HUES6 (cell line): ENCODE results near the gene NTRK3.

Experiments used
- H3K27ac ChIP-seq: 2 replicates; pipeline ENCODE4 v1.7.0; 2013; ENCODE audit warnings: low read depth, mild to moderate bottlenecking, low read length, inconsistent platforms
- H3K27me3 ChIP-seq: 2 replicates; pipeline ENCODE4 v1.6.1; 2013; ENCODE audit warnings: low read length; ENCODE audit not compliant: control insufficient read depth, insufficient read depth
- H3K36me3 ChIP-seq: 2 replicates; pipeline ENCODE4 v1.6.1; 2013; ENCODE audit warnings: low read length; ENCODE audit not compliant: control insufficient read depth, insufficient read depth
- H3K4me1 ChIP-seq: 2 replicates; pipeline ENCODE4 v1.6.1; 2013; ENCODE audit warnings: low read length; ENCODE audit not compliant: control insufficient read depth, insufficient read depth
- H3K4me3 ChIP-seq: 2 replicates; pipeline ENCODE4 v1.5.1; 2013; ENCODE audit warnings: low read depth, low read length
- H3K9ac ChIP-seq: one replicate; pipeline ENCODE4 v1.6.1; 2013; ENCODE audit warnings: mild to moderate bottlenecking, low read length
- H3K9me3 ChIP-seq: 2 replicates; pipeline ENCODE4 v1.6.1; 2013; ENCODE audit warnings: low read depth, low read length; ENCODE audit not compliant: control insufficient read depth, insufficient read depth

The NTRK3 gene

GRCh38 chr15:88225461-88225860, 31.1 kb downstream of the NTRK3 start:
- Histone ChIP-seq H3K36me3 (no peaks in the 10 kb centered on the region), H3K27me3 (0 out of 2 replicates have a peak, but pooled peaks cover 4% of the 10 kb centered on the region), H3K4me3 (no peak overlapping the region), H3K27ac (no peak overlapping the region), H3K9ac (no peak overlapping the region), H3K4me1 (no peaks in the 10 kb centered on the region), H3K9me3 (peaks cover 3% of the 10 kb centered on the region; the same call in 1 of the 2 replicates)

- Histone ChIP-seq H3K4me3 (no peak overlapping the region), H3K36me3 (no peaks in the 10 kb centered on the region), H3K9me3 (no peaks in the 10 kb centered on the region), H3K9ac (no peak overlapping the region), H3K4me1 (no peaks in the 10 kb centered on the region), H3K27ac (no peak overlapping the region), H3K27me3 (0 out of 2 replicates have a peak, but pooled peaks cover 4% of the 10 kb centered on the region)
Measured at GRCh38 chr15:88223084-88223483, 33.5 kb downstream of the NTRK3 start.

GRCh38 chr15:88221836-88222235, 34.7 kb downstream of the NTRK3 start:
- Histone ChIP-seq H3K27me3 (no peaks in the 10 kb centered on the region), H3K36me3 (no peaks in the 10 kb centered on the region), H3K9me3 (no peaks in the 10 kb centered on the region), H3K27ac (no peak overlapping the region), H3K9ac (no peak overlapping the region), H3K4me1 (no peaks in the 10 kb centered on the region), H3K4me3 (no peak overlapping the region)

GRCh38 chr15:88220443-88221335, 35.9 kb downstream of the NTRK3 start:
- no peak overlapping the region for H3K4me3 ChIP-seq
- no peaks in the 10 kb centered on the region for H3K27me3 ChIP-seq
- no peak overlapping the region for H3K9ac ChIP-seq
- H3K36me3 ChIP-seq, result no peaks in the 10 kb centered on the region
- no peaks in the 10 kb centered on the region for H3K4me1 ChIP-seq
- no peak overlapping the region for H3K27ac ChIP-seq
- no peaks in the 10 kb centered on the region for H3K9me3 ChIP-seq

- Histone ChIP-seq H3K9me3 (no peaks in the 10 kb centered on the region), H3K9ac (no peak overlapping the region), H3K4me3 (no peak overlapping the region), H3K27ac (no peak overlapping the region), H3K36me3 (no peaks in the 10 kb centered on the region), H3K4me1 (no peaks in the 10 kb centered on the region), H3K27me3 (no peaks in the 10 kb centered on the region)
Measured at GRCh38 chr15:88219623-88220022, 36.9 kb downstream of the NTRK3 start.

- H3K9me3 ChIP-seq, result no peaks in the 10 kb centered on the region
- H3K36me3 ChIP-seq, result no peaks in the 10 kb centered on the region
- no peaks in the 10 kb centered on the region for H3K4me1 ChIP-seq
- H3K27ac ChIP-seq, result no peak overlapping the region
- H3K27me3 ChIP-seq, result no peaks in the 10 kb centered on the region
- H3K4me3 ChIP-seq, result no peak overlapping the region
- no peak overlapping the region for H3K9ac ChIP-seq
Measured at GRCh38 chr15:88218557-88219221, 37.9 kb downstream of the NTRK3 start.

- H3K4me3 ChIP-seq, result no peak overlapping the region
- H3K36me3 ChIP-seq, result no peaks in the 10 kb centered on the region
- no peaks in the 10 kb centered on the region for H3K4me1 ChIP-seq
- no peaks in the 10 kb centered on the region for H3K9me3 ChIP-seq
- H3K27ac ChIP-seq, result no peak overlapping the region
- H3K9ac ChIP-seq, result no peak overlapping the region
- no peaks in the 10 kb centered on the region for H3K27me3 ChIP-seq
Measured at GRCh38 chr15:88215066-88215648, 41.4 kb downstream of the NTRK3 start.

GRCh38 chr15:88209111-88209510, 47.4 kb downstream of the NTRK3 start:
- Histone ChIP-seq H3K36me3 (no peaks in the 10 kb centered on the region), H3K4me1 (peaks cover 12% of the 10 kb centered on the region), H3K27ac (no peak overlapping the region), H3K4me3 (no peak overlapping the region), H3K9ac (no peak overlapping the region), H3K9me3 (no peaks in the 10 kb centered on the region), H3K27me3 (no peaks in the 10 kb centered on the region; the same call in 1 of the 2 replicates)

GRCh38 chr15:88208396-88208795, 48.1 kb downstream of the NTRK3 start:
- no peak overlapping the region for H3K27ac ChIP-seq
- no peak overlapping the region for H3K9ac ChIP-seq
- no peaks in the 10 kb centered on the region; the same call in 1 of the 2 replicates for H3K27me3 ChIP-seq
- H3K9me3 ChIP-seq, result no peaks in the 10 kb centered on the region
- H3K4me3 ChIP-seq, result no peak overlapping the region
- H3K4me1 ChIP-seq, result peaks cover 12% of the 10 kb centered on the region
- no peaks in the 10 kb centered on the region for H3K36me3 ChIP-seq

- Histone ChIP-seq H3K4me3 (no peak overlapping the region), H3K9me3 (no peaks in the 10 kb centered on the region), H3K27me3 (no peaks in the 10 kb centered on the region; the same call in 1 of the 2 replicates), H3K9ac (no peak overlapping the region), H3K4me1 (peaks cover 12% of the 10 kb centered on the region), H3K36me3 (no peaks in the 10 kb centered on the region), H3K27ac (no peak overlapping the region)
Measured at GRCh38 chr15:88207565-88207964, 49.0 kb downstream of the NTRK3 start.

- Histone ChIP-seq H3K4me1 (peaks cover 12% of the 10 kb centered on the region), H3K9me3 (no peaks in the 10 kb centered on the region), H3K36me3 (no peaks in the 10 kb centered on the region), H3K4me3 (no peak overlapping the region), H3K27ac (no peak overlapping the region), H3K9ac (no peak overlapping the region), H3K27me3 (peaks cover 4% of the 10 kb centered on the region; the same call in 1 of the 2 replicates)
Measured at GRCh38 chr15:88204584-88204983, 52.0 kb downstream of the NTRK3 start.
